NCI-H2196 treated with DMSO at 0.1 percent for 48 hours (cell line): ENCODE results near the gene WSCD1.

ENCODE experiments used
- DNase-seq: peaks from one replicate; lab custom pipeline; 2025; ENCODE audit not compliant: unreplicated experiment; lab: John Stamatoyannopoulos, UW

The WSCD1 gene

GRCh38 chr17:6059406-6059805, 10.8 kb upstream of the WSCD1 start:
- DNase-seq, result no peak

- DNase-seq, result no peak
Observed at GRCh38 chr17:6061290-6061689, 8.9 kb upstream of the WSCD1 start.

- DNase-seq, result no peak
Observed at GRCh38 chr17:6064868-6065267, 5.3 kb upstream of the WSCD1 start.

GRCh38 chr17:6065351-6065750, 4.8 kb upstream of the WSCD1 start:
- no peak for DNase-seq

- DNase-seq, result no peak
Observed at GRCh38 chr17:6066183-6066948, 3.8 kb upstream of the WSCD1 start.

GRCh38 chr17:6067060-6067459, 3.1 kb upstream of the WSCD1 start:
- DNase-seq, result no peak

GRCh38 chr17:6070430-6070912, 292 bp downstream of the WSCD1 start:
- no peak for DNase-seq

- DNase-seq, result no peak
Observed at GRCh38 chr17:6070913-6071511, 833 bp downstream of the WSCD1 start.

- DNase-seq, result no peak
Observed at GRCh38 chr17:6071528-6072065, 1.4 kb downstream of the WSCD1 start.

- DNase-seq, result no peak
Observed at GRCh38 chr17:6072157-6072556, 2.0 kb downstream of the WSCD1 start.

- DNase-seq, result no peak
Observed at GRCh38 chr17:6072611-6073010, 2.4 kb downstream of the WSCD1 start.

- no peak for DNase-seq
Observed at GRCh38 chr17:6073620-6074019, 3.4 kb downstream of the WSCD1 start.

- no peak for DNase-seq
Observed at GRCh38 chr17:6075050-6075449, 4.9 kb downstream of the WSCD1 start.

- no peak for DNase-seq
Observed at GRCh38 chr17:6075845-6076244, 5.7 kb downstream of the WSCD1 start.

- DNase-seq, result no peak
Observed at GRCh38 chr17:6077752-6078151, 7.6 kb downstream of the WSCD1 start.

- no peak for DNase-seq
Observed at GRCh38 chr17:6078458-6078871, 8.3 kb downstream of the WSCD1 start.

GRCh38 chr17:6079155-6079888, 9.1 kb downstream of the WSCD1 start:
- no peak for DNase-seq

- no peak for DNase-seq
Observed at GRCh38 chr17:6079960-6080359, 9.8 kb downstream of the WSCD1 start.

- no peak for DNase-seq
Observed at GRCh38 chr17:6080711-6081430, 10.7 kb downstream of the WSCD1 start.

GRCh38 chr17:6082335-6082734, 12.2 kb downstream of the WSCD1 start:
- no peak for DNase-seq
